ENCODE measurements around the gene CFHR3.

The CFHR3 gene

DNA sequence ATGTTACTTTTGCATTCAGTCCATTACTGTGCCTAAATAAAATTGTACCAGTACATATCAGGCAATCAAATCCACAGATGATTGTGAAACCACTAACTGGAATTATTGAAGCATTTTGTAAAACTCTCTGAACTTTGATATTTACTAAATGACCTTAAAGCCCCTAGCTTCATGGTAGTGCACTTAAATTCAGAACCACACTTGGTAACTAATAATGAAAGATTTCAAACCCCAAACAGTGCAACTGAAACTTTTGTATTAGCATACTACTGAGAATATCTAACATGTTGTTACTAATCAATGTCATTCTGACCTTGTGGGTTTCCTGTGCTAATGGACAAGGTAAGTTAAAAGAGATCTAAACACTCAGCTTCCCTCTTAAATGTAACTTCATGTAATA, at the start of gene CFHR3:
Gene CFHR3 (plus strand): TSS at position 238 of the 400 bp plus-strand sequence. CDS start 47 bp downstream, at position 285.
- Histone ChIP-seq H3K4me3 (no peak within 1 kb of the TSS), H3K27ac (no peak within 1 kb of the TSS)
- intact Hi-C loops (cut with DNase I; ENCODE audit: low total_unique reads), result no loop called here

DNA sequence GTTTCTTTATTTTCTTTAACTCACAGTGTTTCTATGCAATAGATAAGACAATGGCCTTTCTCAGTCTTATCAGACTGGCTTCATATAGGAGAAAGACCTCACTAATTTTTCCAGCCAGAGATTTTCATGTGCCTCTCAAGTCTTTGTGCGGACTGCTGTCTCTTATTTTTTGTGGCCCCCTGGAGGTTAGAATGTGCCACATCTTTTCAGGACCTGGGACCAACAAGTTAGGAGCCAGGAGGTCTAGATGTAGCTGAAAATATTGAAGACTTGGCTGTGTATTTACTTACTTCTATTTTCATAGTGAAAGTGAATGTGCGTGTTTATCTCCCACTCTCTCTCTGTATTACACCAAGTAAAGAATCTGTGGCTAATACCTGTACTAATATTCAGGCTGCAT, 42.1 kb upstream of the CFHR3 start:
- intact Hi-C loops (cut with DNase I; ENCODE audit: low total_unique reads), result no loop called here
- Histone ChIP-seq H3K27ac (no peak overlapping the region), H3K4me1 (no peaks in the 10 kb centered on the region), H3K36me3 (no peaks in the 10 kb centered on the region), H3K27me3 (no peaks in the 10 kb centered on the region), H3K9me3 (no peaks in the 10 kb centered on the region), H3K4me3 (no peak overlapping the region)
- TF ChIP-seq, protein P1, sequence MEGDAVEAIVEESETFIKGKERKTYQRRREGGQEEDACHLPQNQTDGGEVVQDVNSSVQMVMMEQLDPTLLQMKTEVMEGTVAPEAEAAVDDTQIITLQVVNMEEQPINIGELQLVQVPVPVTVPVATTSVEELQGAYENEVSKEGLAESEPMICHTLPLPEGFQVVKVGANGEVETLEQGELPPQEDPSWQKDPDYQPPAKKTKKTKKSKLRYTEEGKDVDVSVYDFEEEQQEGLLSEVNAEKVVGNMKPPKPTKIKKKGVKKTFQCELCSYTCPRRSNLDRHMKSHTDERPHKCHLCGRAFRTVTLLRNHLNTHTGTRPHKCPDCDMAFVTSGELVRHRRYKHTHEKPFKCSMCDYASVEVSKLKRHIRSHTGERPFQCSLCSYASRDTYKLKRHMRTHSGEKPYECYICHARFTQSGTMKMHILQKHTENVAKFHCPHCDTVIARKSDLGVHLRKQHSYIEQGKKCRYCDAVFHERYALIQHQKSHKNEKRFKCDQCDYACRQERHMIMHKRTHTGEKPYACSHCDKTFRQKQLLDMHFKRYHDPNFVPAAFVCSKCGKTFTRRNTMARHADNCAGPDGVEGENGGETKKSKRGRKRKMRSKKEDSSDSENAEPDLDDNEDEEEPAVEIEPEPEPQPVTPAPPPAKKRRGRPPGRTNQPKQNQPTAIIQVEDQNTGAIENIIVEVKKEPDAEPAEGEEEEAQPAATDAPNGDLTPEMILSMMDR (IDR thresholded peaks at IDR 0.05), result no peak
- no peak for DNase-seq

More for the DNA sequence above, at the start of gene CFHR3:
- no peaks in the 10 kb centered on the region for H3K36me3 ChIP-seq
- DNase-seq, result no peak
- no peaks in the 10 kb centered on the region for H3K9me3 ChIP-seq
- no peaks in the 10 kb centered on the region for H3K27me3 ChIP-seq
- TF ChIP-seq, protein P1 (IDR thresholded peaks at IDR 0.05), result no peak
- H3K4me1 ChIP-seq, result no peaks in the 10 kb centered on the region

DNA sequence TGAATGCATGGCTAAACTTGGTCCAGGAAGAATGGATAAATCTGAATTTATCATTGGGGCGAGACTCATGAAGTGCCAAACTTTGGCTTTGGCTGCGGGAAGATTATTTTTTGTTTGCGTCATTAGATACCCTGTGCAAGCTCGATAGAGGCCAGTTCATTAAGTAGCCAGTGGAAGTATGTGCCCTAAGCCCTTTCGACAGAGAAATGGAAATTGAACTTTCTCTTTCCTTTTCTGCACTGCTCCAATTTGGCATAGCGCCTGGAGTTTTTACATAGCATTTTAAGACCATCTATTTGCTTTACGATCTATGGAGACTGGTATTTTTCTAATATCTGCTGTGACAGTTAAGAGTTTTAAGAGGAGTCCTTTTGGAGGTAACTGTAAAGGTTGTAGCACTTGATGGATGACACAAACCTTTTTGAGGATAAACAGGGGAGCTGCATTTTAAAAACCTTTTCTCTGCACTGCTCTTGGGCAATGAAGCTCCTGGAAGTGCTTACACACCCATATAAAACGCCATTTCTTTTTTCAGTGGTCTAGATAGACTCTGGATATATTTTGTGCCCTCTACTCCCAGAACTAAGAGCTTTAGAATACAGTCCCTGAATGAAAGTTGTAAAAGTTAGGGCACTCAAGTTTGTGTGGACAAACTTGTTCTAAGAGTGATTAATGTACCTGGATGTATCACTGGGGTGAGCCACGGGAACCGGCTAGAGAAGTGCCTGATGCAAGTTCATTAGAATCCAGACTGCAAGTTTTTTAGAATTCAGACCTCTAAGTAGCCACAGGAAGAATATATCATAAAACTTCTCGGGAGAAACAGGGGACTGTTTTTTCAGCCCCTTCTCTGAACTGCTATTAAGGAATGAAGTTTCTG, 41.3 kb upstream of the CFHR3 start:
- intact Hi-C loops (cut with DNase I; ENCODE audit: low total_unique reads), result no loop called here

DNA sequence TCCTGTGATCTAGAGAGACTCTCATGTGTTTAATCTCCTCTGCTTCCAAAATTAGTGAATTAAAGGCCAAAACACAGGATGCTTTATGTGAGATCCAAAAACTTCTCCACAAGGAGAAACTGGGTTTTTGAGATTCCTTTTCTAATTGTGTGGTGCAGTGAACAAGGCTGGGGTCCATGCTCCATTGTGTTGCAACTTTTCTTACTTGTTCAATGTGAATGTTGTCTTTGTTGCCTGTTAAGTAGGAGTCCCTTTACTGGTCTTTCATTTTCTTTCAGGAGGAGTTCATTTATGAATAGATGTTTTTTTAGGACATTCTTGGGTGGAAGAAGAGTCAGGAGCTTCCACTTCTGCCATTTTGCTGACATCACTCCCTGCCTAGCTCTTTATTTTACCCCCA, 40.6 kb upstream of the CFHR3 start:
- no peak overlapping the region for H3K4me3 ChIP-seq
- H3K27me3 ChIP-seq, result no peaks in the 10 kb centered on the region
- intact Hi-C loops (cut with DNase I; ENCODE audit: low total_unique reads), result no loop called here
- peaks cover 0 to 13% (median 8%) of the 10 kb centered on the region in 3 donors for H3K36me3 ChIP-seq
- H3K4me1 ChIP-seq, result no peaks in the 10 kb centered on the region
- DNase-seq, result no peak
- H3K27ac ChIP-seq, result no peak overlapping the region
- TF ChIP-seq, protein P1 (IDR thresholded peaks at IDR 0.05), result no peak
- H3K9me3 ChIP-seq, result peaks cover 0 to 5% (median 0%) of the 10 kb centered on the region in 3 donors

More for the DNA sequence above, 41.3 kb upstream of the CFHR3 start:
- TF ChIP-seq, protein P1 (IDR thresholded peaks at IDR 0.05), result no peak
- H3K9me3 ChIP-seq, result no peaks in the 10 kb centered on the region
- peaks cover 0 to 6% (median 2%) of the 10 kb centered on the region in 3 donors for H3K36me3 ChIP-seq
- H3K4me3 ChIP-seq, result no peak overlapping the region
- no peaks in the 10 kb centered on the region for H3K27me3 ChIP-seq
- no peaks in the 10 kb centered on the region for H3K4me1 ChIP-seq
- no peak for DNase-seq
- no peak overlapping the region for H3K27ac ChIP-seq

DNA sequence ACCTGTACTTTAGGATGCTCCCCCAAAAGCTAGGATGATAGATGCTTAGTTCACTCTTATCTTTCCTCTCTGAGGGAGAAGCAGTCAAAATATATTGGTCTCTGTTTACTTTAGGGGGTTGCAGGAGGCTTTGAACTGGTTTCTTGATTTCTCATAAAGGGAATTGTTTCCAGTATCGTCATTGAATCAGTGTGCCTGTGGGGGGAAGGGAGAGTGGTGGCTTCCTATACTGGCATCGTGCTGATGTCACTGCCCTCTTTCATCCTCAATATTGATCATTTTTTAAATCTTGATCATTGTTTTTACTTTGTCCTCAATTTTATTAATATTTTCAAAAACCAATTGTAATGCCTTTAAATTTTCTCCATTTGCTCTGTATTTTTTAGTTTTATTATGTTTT, 40.2 kb upstream of the CFHR3 start:
- TF ChIP-seq, protein P1 (IDR thresholded peaks at IDR 0.05), result no peak
- H3K4me3 ChIP-seq, result no peak overlapping the region
- no peak for DNase-seq
- intact Hi-C loops (cut with DNase I; ENCODE audit: low total_unique reads), result no loop called here
- H3K9me3 ChIP-seq, result peaks cover 0 to 5% (median 0%) of the 10 kb centered on the region in 3 donors
- H3K27ac ChIP-seq, result no peak overlapping the region
- no peaks in the 10 kb centered on the region for H3K27me3 ChIP-seq
- peaks cover 0 to 17% (median 13%) of the 10 kb centered on the region in 3 donors for H3K36me3 ChIP-seq
- no peaks in the 10 kb centered on the region for H3K4me1 ChIP-seq

Data from tibial artery (tissue), 4 donors.